ENCODE results near the gene BNC2. TPM values are rescaled to one million over a fixed set of nuclear protein-coding genes. Genes with fewer than 3 reads are reported as not detected.

Gene BNC2
- polyA plus RNA-seq, 1 experiment, result 17.5 TPM

DNA sequence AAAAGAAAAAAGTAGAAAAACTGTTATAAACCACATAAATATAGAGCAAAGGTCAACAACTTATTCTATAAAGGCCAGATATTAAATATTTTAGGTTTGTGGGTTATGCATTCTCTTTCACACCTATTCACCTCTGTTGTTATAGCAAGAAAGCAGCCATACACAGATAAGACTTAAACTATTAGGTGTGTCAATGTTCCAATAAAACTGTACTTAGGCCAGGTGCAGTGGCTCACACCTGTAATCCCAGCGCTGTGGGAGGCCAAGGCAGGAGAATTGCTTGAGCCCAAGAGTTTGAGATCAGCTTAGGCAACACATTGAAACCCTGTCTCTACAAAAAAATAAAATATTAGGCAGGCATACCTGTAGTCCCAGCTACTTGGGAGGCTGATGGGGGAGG lies 314.7 kb downstream of the BNC2 start:
- ChIA-PET POLR2A (no interaction called here), CTCF (interaction anchor here (0.9 kb wide), 1 partner anchor 9 kb away, joined by 3 read pairs; no protein-coding TSS in a partner anchor)
- no peak overlapping the region for H3K4me3 ChIP-seq (ENCODE audit: low read depth, low read length)
- DNase-seq (ENCODE audit: low read depth), result no peak
- peaks cover 9% of the 10 kb centered on the region for H3K36me3 ChIP-seq (ENCODE audit: control insufficient read depth, insufficient read depth, low read length)
- no peaks in the 10 kb centered on the region for H3K27me3 ChIP-seq (ENCODE audit: control insufficient read depth, insufficient read depth, low read length)
- TF ChIP-seq, protein P1, sequence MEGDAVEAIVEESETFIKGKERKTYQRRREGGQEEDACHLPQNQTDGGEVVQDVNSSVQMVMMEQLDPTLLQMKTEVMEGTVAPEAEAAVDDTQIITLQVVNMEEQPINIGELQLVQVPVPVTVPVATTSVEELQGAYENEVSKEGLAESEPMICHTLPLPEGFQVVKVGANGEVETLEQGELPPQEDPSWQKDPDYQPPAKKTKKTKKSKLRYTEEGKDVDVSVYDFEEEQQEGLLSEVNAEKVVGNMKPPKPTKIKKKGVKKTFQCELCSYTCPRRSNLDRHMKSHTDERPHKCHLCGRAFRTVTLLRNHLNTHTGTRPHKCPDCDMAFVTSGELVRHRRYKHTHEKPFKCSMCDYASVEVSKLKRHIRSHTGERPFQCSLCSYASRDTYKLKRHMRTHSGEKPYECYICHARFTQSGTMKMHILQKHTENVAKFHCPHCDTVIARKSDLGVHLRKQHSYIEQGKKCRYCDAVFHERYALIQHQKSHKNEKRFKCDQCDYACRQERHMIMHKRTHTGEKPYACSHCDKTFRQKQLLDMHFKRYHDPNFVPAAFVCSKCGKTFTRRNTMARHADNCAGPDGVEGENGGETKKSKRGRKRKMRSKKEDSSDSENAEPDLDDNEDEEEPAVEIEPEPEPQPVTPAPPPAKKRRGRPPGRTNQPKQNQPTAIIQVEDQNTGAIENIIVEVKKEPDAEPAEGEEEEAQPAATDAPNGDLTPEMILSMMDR (IDR thresholded peaks at IDR 0.05; ENCODE audit: insufficient read depth, low read depth, low read length), result no peak

GRCh38 chr9:16553869-16554540 lies 316.5 kb downstream of the BNC2 start:
- CTCF ChIA-PET, result no interaction called here
- POLR2A ChIA-PET, result no interaction called here
- no peaks in the 10 kb centered on the region for H3K27me3 ChIP-seq (ENCODE audit: control insufficient read depth, insufficient read depth, low read length)
- no peak overlapping the region for H3K4me3 ChIP-seq (ENCODE audit: low read depth, low read length)
- no peak for DNase-seq (ENCODE audit: low read depth)
- TF ChIP-seq, protein P1 (IDR thresholded peaks at IDR 0.05; ENCODE audit: insufficient read depth, low read depth, low read length), result no peak
- H3K36me3 ChIP-seq (ENCODE audit: control insufficient read depth, insufficient read depth, low read length), result peaks cover 9% of the 10 kb centered on the region

DNA sequence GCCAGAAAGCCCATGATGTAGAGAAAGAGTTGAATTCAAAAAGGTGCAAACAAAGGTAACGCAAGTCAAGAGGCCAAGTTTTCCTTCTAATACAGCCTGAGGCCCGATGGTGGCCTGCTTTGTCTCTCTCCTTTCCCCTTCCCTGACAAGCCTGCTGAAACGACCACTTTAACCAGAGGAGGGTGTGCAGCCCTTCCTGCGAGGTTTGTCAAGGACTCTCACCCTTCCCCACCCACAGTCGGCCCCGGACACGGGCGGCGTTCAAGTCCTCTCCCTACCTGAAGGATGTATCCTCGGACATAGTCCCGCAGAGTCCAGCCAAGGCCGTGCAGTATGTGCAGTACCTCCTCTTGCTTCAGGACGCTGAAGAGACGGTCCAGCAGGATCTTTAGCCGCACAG lies 318.2 kb downstream of the BNC2 start:
- DNase-seq (ENCODE audit: low read depth), result no peak
- Histone ChIP-seq H3K36me3 (ENCODE audit: control insufficient read depth, insufficient read depth, low read length) (peaks cover 9% of the 10 kb centered on the region), H3K27me3 (ENCODE audit: control insufficient read depth, insufficient read depth, low read length) (no peaks in the 10 kb centered on the region), H3K4me3 (ENCODE audit: low read depth, low read length) (no peak overlapping the region)
- POLR2A ChIA-PET, result no interaction called here
- TF ChIP-seq, protein P1 (IDR thresholded peaks at IDR 0.05; ENCODE audit: insufficient read depth, low read depth, low read length), result no peak
- CTCF ChIA-PET, result no interaction called here

GRCh38 chr9:16551692-16552091 lies 318.8 kb downstream of the BNC2 start:
- Histone ChIP-seq H3K4me3 (ENCODE audit: low read depth, low read length) (no peak overlapping the region), H3K36me3 (ENCODE audit: control insufficient read depth, insufficient read depth, low read length) (peaks cover 11% of the 10 kb centered on the region), H3K27me3 (ENCODE audit: control insufficient read depth, insufficient read depth, low read length) (no peaks in the 10 kb centered on the region)
- TF ChIP-seq, protein P1 (IDR thresholded peaks at IDR 0.05; ENCODE audit: insufficient read depth, low read depth, low read length), result no peak
- ChIA-PET POLR2A (no interaction called here), CTCF (no interaction called here)
- no peak for DNase-seq (ENCODE audit: low read depth)

- POLR2A ChIA-PET, result no interaction called here
- no peak overlapping the region for H3K4me3 ChIP-seq (ENCODE audit: low read depth, low read length)
- H3K27me3 ChIP-seq (ENCODE audit: control insufficient read depth, insufficient read depth, low read length), result no peaks in the 10 kb centered on the region
- no peak for DNase-seq (ENCODE audit: low read depth)
- CTCF ChIA-PET, result no interaction called here
- H3K36me3 ChIP-seq (ENCODE audit: control insufficient read depth, insufficient read depth, low read length), result peaks cover 3% of the 10 kb centered on the region; the same call in 1 of the 2 replicates
- TF ChIP-seq, protein P1 (IDR thresholded peaks at IDR 0.05; ENCODE audit: insufficient read depth, low read depth, low read length), result no peak
Measured at GRCh38 chr9:16545639-16546038, 324.8 kb downstream of the BNC2 start.
